SK-N-MC (cell line): ENCODE data around the gene RTCB.

Experiments
- EZH2 ChIP-seq: fragments of 200-600 bp; sonication (generic); IDR thresholded peaks from one replicate; pipeline ENCODE4 v1.6.1; 2017; ENCODE audit warnings: antibody characterized with exemption
- POLR2AphosphoS5 ChIP-seq: IDR thresholded peaks from 2 replicates; pipeline ENCODE4 v1.6.1; 2012; ENCODE audit warnings: mild to moderate bottlenecking, low read depth, low read length, borderline replicate concordance

DNA sequence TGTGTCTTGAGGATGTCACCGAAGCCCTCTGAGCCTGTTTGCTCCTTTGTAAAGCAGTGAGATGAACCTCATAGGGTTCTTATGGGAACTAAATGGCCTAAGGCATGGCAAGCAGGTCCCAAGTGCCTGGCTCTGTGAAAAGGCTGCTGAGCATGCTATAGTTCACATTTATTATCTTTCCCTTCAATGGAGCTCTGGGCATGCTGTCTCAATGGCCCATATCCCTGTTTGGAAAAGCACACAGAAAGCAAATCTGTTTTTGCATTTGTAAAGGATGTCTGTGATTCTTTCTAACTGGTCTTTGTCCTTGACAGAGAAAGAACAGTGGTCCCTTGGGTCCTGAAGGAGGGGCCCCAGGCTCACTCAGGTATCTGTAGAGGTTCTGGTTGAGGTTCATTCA lies 26.4 kb downstream of the RTCB start:
- TF ChIP-seq EZH2 (no peak), POLR2AphosphoS5 (no peak)
